Measurements from ENCODE around the gene DNM3.

The DNM3 gene

DNA sequence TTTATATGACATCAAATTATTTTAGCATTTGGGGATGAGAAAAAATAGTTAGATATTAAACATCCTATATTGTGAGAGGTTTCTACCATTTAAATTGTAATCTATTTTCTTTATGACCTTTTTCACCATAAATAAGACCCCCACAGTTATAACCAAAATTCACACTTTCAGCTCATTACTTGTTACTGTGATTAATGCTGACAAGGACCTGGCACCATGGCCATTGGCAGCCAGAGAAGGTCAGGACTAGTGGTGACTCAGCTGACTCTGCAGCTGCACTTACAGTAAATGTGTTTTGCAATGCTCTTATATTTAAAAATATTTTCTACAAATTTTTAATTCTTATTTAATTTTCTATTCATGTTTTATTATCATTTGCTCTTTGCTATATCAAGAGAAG lies 445.9 kb downstream of the DNM3 start:
- TF ChIP-seq, protein P1, sequence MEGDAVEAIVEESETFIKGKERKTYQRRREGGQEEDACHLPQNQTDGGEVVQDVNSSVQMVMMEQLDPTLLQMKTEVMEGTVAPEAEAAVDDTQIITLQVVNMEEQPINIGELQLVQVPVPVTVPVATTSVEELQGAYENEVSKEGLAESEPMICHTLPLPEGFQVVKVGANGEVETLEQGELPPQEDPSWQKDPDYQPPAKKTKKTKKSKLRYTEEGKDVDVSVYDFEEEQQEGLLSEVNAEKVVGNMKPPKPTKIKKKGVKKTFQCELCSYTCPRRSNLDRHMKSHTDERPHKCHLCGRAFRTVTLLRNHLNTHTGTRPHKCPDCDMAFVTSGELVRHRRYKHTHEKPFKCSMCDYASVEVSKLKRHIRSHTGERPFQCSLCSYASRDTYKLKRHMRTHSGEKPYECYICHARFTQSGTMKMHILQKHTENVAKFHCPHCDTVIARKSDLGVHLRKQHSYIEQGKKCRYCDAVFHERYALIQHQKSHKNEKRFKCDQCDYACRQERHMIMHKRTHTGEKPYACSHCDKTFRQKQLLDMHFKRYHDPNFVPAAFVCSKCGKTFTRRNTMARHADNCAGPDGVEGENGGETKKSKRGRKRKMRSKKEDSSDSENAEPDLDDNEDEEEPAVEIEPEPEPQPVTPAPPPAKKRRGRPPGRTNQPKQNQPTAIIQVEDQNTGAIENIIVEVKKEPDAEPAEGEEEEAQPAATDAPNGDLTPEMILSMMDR (IDR thresholded peaks at IDR 0.05; ENCODE audit: low read depth, low read length) = no peak
- H3K4me1 ChIP-seq = no peaks in the 10 kb centered on the region
- DNase-seq = no peak

GRCh38 chr1:172288581-172288980 lies 447.3 kb downstream of the DNM3 start:
- no peak for DNase-seq
- Histone ChIP-seq H3K27me3 (no peaks in the 10 kb centered on the region), H3K4me3 (ENCODE audit: low read depth, low read length) (no peak overlapping the region), H3K36me3 (no peaks in the 10 kb centered on the region), H3K4me1 (no peaks in the 10 kb centered on the region), H3K9me3 (no peaks in the 10 kb centered on the region)
- TF ChIP-seq, protein P1 (IDR thresholded peaks at IDR 0.05; ENCODE audit: low read depth, low read length) = no peak

More for the DNA sequence above, 445.9 kb downstream of the DNM3 start:
- Histone ChIP-seq H3K36me3 (no peaks in the 10 kb centered on the region), H3K27me3 (no peaks in the 10 kb centered on the region), H3K4me3 (ENCODE audit: low read depth, low read length) (no peak overlapping the region), H3K9me3 (no peaks in the 10 kb centered on the region)

DNA sequence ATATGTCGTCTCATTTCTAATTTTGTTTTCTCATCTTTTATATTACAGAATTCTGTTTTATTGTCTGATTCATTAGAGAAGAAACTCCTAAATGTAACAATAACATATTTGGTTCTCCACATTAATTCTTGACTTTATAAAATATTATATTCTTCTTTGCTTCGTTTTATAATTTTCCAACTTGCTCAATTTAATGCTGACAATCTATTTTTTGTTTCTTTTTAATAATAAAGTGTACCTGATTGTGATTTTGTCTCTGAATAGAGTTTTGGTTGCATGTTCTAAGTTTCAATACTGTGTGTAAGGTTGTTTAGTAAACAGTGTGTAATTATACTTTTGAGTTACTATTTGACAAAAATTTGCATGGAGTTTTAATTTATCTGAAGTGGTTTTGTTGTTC lies 448.1 kb downstream of the DNM3 start:
- TF ChIP-seq, protein P1 (IDR thresholded peaks at IDR 0.05; ENCODE audit: low read depth, low read length) = no peak
- DNase-seq = no peak
- H3K9me3 ChIP-seq = no peaks in the 10 kb centered on the region
- H3K36me3 ChIP-seq = no peaks in the 10 kb centered on the region
- no peaks in the 10 kb centered on the region for H3K4me1 ChIP-seq
- no peak overlapping the region for H3K4me3 ChIP-seq (ENCODE audit: low read depth, low read length)
- H3K27me3 ChIP-seq = no peaks in the 10 kb centered on the region

- Histone ChIP-seq H3K4me3 (ENCODE audit: low read depth, low read length) (no peak overlapping the region), H3K27me3 (no peaks in the 10 kb centered on the region), H3K4me1 (no peaks in the 10 kb centered on the region), H3K9me3 (no peaks in the 10 kb centered on the region), H3K36me3 (no peaks in the 10 kb centered on the region)
- TF ChIP-seq, protein P1 (IDR thresholded peaks at IDR 0.05; ENCODE audit: low read depth, low read length) = no peak
- DNase-seq = no peak
Observed at GRCh38 chr1:172292840-172293239, 451.5 kb downstream of the DNM3 start.

GRCh38 chr1:172293429-172293828 lies 452.1 kb downstream of the DNM3 start:
- no peaks in the 10 kb centered on the region for H3K9me3 ChIP-seq
- no peak for DNase-seq
- no peaks in the 10 kb centered on the region for H3K36me3 ChIP-seq
- H3K4me3 ChIP-seq (ENCODE audit: low read depth, low read length) = no peak overlapping the region
- H3K27me3 ChIP-seq = no peaks in the 10 kb centered on the region
- TF ChIP-seq, protein P1 (IDR thresholded peaks at IDR 0.05; ENCODE audit: low read depth, low read length) = no peak
- H3K4me1 ChIP-seq = no peaks in the 10 kb centered on the region

DNA sequence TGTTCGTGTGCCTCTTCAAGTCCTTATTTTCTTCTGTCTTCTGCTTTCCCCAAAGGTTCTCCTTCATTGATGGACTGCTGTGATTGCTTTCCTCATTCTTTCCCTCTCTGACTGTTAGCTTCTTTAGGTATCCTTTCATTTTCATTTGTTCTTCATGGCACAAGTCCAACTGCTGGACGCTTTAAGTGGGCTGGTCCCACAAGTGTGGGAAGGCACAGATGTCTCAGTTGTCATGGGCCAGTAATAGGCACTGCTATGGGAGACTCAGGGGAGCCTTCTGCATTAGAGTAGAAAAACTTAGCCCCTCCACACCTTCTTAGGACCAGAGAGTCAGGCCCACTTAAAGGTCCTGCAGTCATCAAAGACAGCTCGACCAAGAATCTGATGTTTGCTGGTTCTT lies 456.8 kb downstream of the DNM3 start:
- no peak for DNase-seq
- no peaks in the 10 kb centered on the region for H3K36me3 ChIP-seq
- TF ChIP-seq, protein P1 (IDR thresholded peaks at IDR 0.05; ENCODE audit: low read depth, low read length) = no peak
- H3K27me3 ChIP-seq = no peaks in the 10 kb centered on the region
- H3K4me1 ChIP-seq = no peaks in the 10 kb centered on the region
- H3K9me3 ChIP-seq = no peaks in the 10 kb centered on the region
- H3K4me3 ChIP-seq (ENCODE audit: low read depth, low read length) = no peak overlapping the region

All from BE2C (cell line).